Fibroblast of lung (primary cell): ENCODE results near the gene DLL4. TPM values are rescaled to one million over a fixed set of nuclear protein-coding genes. Genes with fewer than 3 reads are reported as not detected.

ENCODE experiments used
- DNase-seq, 2 donors: peaks; one replicate each; pipeline versions ENCODE4 v3.0.0 to v3.0.0-alpha.2; 2010; ENCODE audit warnings: low read depth in 2 of 2
- H2AFZ ChIP-seq: 2 replicates; pipeline ENCODE4 v1.5.1; 2012; ENCODE audit warnings: low read length, control low read depth, inconsistent platforms
- H3K27ac ChIP-seq: 2 replicates; pipeline ENCODE4 v1.5.1; 2011; ENCODE audit warnings: low read length, control low read depth; ENCODE audit not compliant: insufficient read depth
- H3K27me3 ChIP-seq: 2 replicates; pipeline ENCODE4 v1.5.1; 2011; ENCODE audit warnings: mild to moderate bottlenecking, low read length; ENCODE audit not compliant: control insufficient read depth, insufficient read depth
- H3K36me3 ChIP-seq: 2 replicates; pipeline ENCODE4 v1.5.1; 2011; ENCODE audit warnings: low read length; ENCODE audit not compliant: control insufficient read depth, insufficient read depth
- H3K4me1 ChIP-seq: 2 replicates; pipeline ENCODE4 v1.5.1; 2011; ENCODE audit warnings: low read length; ENCODE audit not compliant: control insufficient read depth, insufficient read depth; ENCODE audit errors: extremely low read depth
- H3K4me2 ChIP-seq: 2 replicates; pipeline ENCODE4 v1.5.1; 2011; ENCODE audit warnings: low read length, control low read depth; ENCODE audit not compliant: insufficient read depth; ENCODE audit errors: extremely low read depth
- H3K4me3 ChIP-seq, 4 experiments: fragments of 200-600 bp in 1 of 4; sonication (generic) in 1 of 4; replicated peaks in 1 of 4; 2 replicates each; pipeline ENCODE4 v1.5.1; 2011 to 2016; ENCODE audit warnings: low read length in 4 of 4, low read depth in 3 of 4, mild to moderate bottlenecking in 3 of 4, control low read depth in 2 of 4, inconsistent platforms in 1 of 4, mixed read lengths in 1 of 4; ENCODE audit not compliant: insufficient read depth in 1 of 4; ENCODE audit errors: control extremely low read depth in 1 of 4
- H3K79me2 ChIP-seq: 2 replicates; pipeline ENCODE4 v1.5.1; 2012; ENCODE audit warnings: mild to moderate bottlenecking, low read length, inconsistent platforms; ENCODE audit not compliant: control insufficient read depth, insufficient read depth
- H3K9ac ChIP-seq: 2 replicates; pipeline ENCODE4 v1.5.1; 2011; ENCODE audit warnings: mild to moderate bottlenecking, low read length, control low read depth; ENCODE audit not compliant: insufficient read depth
- H3K9me3 ChIP-seq: 2 replicates; pipeline ENCODE4 v1.5.1; 2012; ENCODE audit warnings: low read depth, low read length; ENCODE audit not compliant: control insufficient read depth, insufficient read depth
- H4K20me1 ChIP-seq: 2 replicates; pipeline ENCODE4 v1.5.1; 2011; ENCODE audit warnings: low read length; ENCODE audit not compliant: control insufficient read depth, insufficient read depth; ENCODE audit errors: extremely low read depth
- CTCF ChIP-seq, 2 donors: IDR thresholded peaks in 1 of 2; conservative IDR thresholded peaks in 1 of 2; 1 replicate in 1 of 2; 2 replicates in 1 of 2; pipeline ENCODE4 v1.5.1; 2011 to 2012; ENCODE audit warnings: low read length in 2 of 2, control low read depth in 1 of 2, inconsistent platforms in 1 of 2, low read depth in 1 of 2, mild to moderate bottlenecking in 1 of 2
- EZH2 ChIP-seq: IDR thresholded peaks from 2 replicates; pipeline ENCODE4 v1.5.1; 2012; ENCODE audit warnings: low read length, control low read depth, mild to moderate bottlenecking; ENCODE audit errors: missing control alignments
- polyA plus RNA-seq, 2 donors: library from polyadenylated mRNA; depleted of rRNA in 1 of 2; stranded (reverse) in 1 of 2; unstranded in 1 of 2; fragments of >200 nt; gene quantifications; 2 replicates each; pipeline ENCODE4 v1.2.1, GENCODE V29; 2011 to 2012; ENCODE audit warnings: missing spikeins in 1 of 2
- total RNA-seq: library from RNA; depleted of rRNA; stranded (reverse); fragments of >200 nt; gene quantifications from 2 replicates; pipeline ENCODE4 v1.2.1, GENCODE V29; 2014

The DLL4 gene
- total and polyA plus RNA-seq, 2 donors (not counting 1 experiment from before 2014, with no cell fraction given) = under 0.01 to 0.18 TPM

DNA sequence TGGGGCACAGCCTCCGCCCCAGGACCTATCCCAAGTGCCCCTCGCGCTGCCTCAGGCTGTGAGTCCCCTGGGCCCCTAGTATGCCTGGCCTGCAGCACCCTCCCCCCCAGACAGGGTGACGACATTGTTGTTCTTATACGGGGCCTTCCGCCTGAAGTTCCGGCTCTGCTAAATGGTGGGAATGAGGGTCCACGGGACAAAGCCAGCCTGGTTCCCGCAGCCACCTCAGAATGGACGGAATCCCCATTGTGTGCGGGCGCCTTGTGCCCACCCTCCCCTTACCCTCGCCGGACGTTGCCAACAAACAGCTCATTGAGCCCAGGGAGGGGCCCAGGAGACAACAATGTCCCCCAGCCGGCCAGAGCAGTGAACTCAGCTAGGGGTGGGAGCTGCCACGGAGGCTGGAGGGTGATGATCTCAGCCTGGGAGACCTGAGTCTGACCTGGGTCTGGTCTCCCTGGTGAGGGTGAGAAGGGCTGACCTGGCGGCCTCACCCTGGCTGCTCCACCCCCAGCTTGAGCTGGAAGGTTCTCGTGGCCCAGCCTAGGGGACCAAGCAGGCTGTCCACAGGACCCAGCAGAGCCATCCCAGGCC is 10.2 kb upstream of the DLL4 start:
- DNase-seq = no peak
- Histone ChIP-seq H3K9me3 (no peaks in the 10 kb centered on the region), H3K4me2 (no peak overlapping the region), H3K4me3 (no peak overlapping the region), H3K27ac (no peak overlapping the region), H4K20me1 (no peaks in the 10 kb centered on the region), H3K9ac (no peak overlapping the region), H3K27me3 (peaks cover 2% of the 10 kb centered on the region), H3K4me1 (no peaks in the 10 kb centered on the region), H3K79me2 (no peaks in the 10 kb centered on the region), H2AFZ (no peak overlapping the region), H3K36me3 (no peaks in the 10 kb centered on the region)
- TF ChIP-seq EZH2 (no peak), CTCF (conservative IDR thresholded peaks at IDR 0.05 in 1 of 2, IDR thresholded peaks at IDR 0.05 in 1 of 2; ENCODE audit: low read depth in 1 of 2, low read length in 2 of 2) (no peak)

DNA sequence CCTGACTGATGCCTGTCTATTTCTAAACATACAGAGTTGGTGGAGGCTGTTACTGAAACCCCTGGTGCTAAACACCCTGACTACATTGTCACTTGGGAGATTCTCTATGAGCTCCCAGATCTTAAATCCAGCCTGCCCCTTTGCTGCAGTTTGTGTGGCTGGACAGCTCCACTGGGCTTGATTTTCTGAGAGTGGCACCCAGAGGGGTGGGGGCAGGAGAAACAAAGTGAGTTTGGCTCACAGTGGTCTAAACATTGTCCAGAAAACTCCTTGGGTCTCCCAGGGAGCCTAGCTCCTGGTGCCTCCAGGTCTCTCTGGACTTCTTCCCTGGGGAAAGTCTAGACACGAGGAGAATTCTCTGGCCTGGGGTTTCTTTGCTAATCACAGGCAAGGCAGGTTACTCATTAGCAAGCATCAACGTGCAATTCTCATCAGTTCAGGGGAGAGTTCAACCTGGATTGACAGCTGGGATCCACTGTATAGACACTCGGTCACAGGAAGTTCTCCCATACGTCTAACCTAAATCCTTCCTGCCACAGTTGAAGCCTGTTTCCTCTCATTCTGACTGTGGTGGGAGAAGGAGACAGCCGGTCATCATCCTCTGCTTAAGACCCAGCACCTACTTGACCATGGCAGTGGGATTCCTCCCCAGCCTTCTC is 7.1 kb upstream of the DLL4 start:
- no peak overlapping the region for H3K4me3 ChIP-seq
- H3K36me3 ChIP-seq = no peaks in the 10 kb centered on the region
- no peak overlapping the region for H2AFZ ChIP-seq
- DNase-seq = no peak
- no peaks in the 10 kb centered on the region for H3K4me1 ChIP-seq
- no peaks in the 10 kb centered on the region for H3K9me3 ChIP-seq
- H3K9ac ChIP-seq = no peak overlapping the region
- H3K27me3 ChIP-seq = peaks cover 23% of the 10 kb centered on the region
- H3K27ac ChIP-seq = no peak overlapping the region
- no peak for TF ChIP-seq EZH2
- no peak overlapping the region for H3K4me2 ChIP-seq
- H3K79me2 ChIP-seq = no peaks in the 10 kb centered on the region
- no peaks in the 10 kb centered on the region for H4K20me1 ChIP-seq

DNA sequence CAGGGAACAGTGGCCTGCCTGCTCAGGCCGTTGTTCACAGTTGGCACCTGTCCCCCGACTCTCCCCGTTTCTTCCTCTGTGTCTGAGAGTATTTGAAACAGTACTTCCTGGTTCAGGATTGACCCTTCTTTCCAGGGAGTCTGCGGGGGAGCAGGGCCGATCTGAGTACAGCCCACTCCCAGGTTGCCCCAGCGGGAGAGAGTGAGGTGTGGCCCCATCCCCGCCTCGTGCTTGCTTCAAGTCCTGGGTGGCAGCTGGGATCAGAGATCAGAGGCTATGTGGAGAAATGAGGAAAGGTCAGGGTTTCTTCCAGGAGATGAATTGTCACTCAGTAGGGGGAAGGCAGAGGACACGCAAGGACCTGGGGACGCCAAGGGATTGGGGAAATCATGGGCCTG is 6.5 kb upstream of the DLL4 start:
- H2AFZ ChIP-seq = no peak overlapping the region
- TF ChIP-seq CTCF (conservative IDR thresholded peaks at IDR 0.05 in 1 of 2, IDR thresholded peaks at IDR 0.05 in 1 of 2; ENCODE audit: low read depth in 1 of 2, low read length in 2 of 2) = no peak
- no peak for TF ChIP-seq EZH2
- H3K9me3 ChIP-seq = no peaks in the 10 kb centered on the region
- no peak for DNase-seq
- no peak overlapping the region for H3K4me3 ChIP-seq
- no peak overlapping the region for H3K4me2 ChIP-seq
- H3K9ac ChIP-seq = no peak overlapping the region
- no peaks in the 10 kb centered on the region for H3K79me2 ChIP-seq
- no peaks in the 10 kb centered on the region for H4K20me1 ChIP-seq
- no peaks in the 10 kb centered on the region for H3K4me1 ChIP-seq
- H3K27me3 ChIP-seq = peaks cover 28% of the 10 kb centered on the region
- H3K27ac ChIP-seq = no peak overlapping the region
- no peaks in the 10 kb centered on the region for H3K36me3 ChIP-seq
